ENCODE data around the gene TPRN.

Gene TPRN

GRCh38 chr9:137188086-137188489, 12.5 kb downstream of the TPRN start:
- no peaks in the 10 kb centered on the region for H3K27me3 ChIP-seq (ENCODE audit: insufficient read depth, low read length)
- H3K4me3 ChIP-seq (ENCODE audit: low read depth, low read length, poor library complexity, severe bottlenecking): peak overlapping the region; percentile 72
- no peak overlapping the region for H2AFZ ChIP-seq (ENCODE audit: low read length)
- peaks cover 30% of the 10 kb centered on the region for H3K4me1 ChIP-seq (ENCODE audit: insufficient read depth, low read length, severe bottlenecking)
- H3K9ac ChIP-seq (ENCODE audit: low read length): peak overlapping the region; percentile 69
- H3K9me3 ChIP-seq (ENCODE audit: low read length): no peaks in the 10 kb centered on the region
- H3K9me2 ChIP-seq (ENCODE audit: low read depth, low read length): no peaks in the 10 kb centered on the region
- H3F3A ChIP-seq (ENCODE audit: insufficient read depth, low read length): no peaks in the 10 kb centered on the region
- peaks cover 25% of the 10 kb centered on the region for H3K36me3 ChIP-seq (ENCODE audit: insufficient read depth, low read length)
- H3K27ac ChIP-seq (ENCODE audit: low read depth, low read length, poor library complexity, severe bottlenecking): no peak overlapping the region
- TF ChIP-seq EZH2 (IDR thresholded peaks at IDR 0.05; ENCODE audit: borderline replicate concordance, low read length): no peak
- TF ChIP-seq, protein P1, sequence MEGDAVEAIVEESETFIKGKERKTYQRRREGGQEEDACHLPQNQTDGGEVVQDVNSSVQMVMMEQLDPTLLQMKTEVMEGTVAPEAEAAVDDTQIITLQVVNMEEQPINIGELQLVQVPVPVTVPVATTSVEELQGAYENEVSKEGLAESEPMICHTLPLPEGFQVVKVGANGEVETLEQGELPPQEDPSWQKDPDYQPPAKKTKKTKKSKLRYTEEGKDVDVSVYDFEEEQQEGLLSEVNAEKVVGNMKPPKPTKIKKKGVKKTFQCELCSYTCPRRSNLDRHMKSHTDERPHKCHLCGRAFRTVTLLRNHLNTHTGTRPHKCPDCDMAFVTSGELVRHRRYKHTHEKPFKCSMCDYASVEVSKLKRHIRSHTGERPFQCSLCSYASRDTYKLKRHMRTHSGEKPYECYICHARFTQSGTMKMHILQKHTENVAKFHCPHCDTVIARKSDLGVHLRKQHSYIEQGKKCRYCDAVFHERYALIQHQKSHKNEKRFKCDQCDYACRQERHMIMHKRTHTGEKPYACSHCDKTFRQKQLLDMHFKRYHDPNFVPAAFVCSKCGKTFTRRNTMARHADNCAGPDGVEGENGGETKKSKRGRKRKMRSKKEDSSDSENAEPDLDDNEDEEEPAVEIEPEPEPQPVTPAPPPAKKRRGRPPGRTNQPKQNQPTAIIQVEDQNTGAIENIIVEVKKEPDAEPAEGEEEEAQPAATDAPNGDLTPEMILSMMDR (IDR thresholded peaks at IDR 0.05; ENCODE audit: low read length): no peak
- peaks cover 4% of the 10 kb centered on the region for H3K79me2 ChIP-seq (ENCODE audit: insufficient read depth, low read length)
- H3K4me2 ChIP-seq (ENCODE audit: low read length): peak overlapping the region; percentile 89
- H4K20me1 ChIP-seq (ENCODE audit: insufficient read depth, low read length): no peaks in the 10 kb centered on the region

DNA sequence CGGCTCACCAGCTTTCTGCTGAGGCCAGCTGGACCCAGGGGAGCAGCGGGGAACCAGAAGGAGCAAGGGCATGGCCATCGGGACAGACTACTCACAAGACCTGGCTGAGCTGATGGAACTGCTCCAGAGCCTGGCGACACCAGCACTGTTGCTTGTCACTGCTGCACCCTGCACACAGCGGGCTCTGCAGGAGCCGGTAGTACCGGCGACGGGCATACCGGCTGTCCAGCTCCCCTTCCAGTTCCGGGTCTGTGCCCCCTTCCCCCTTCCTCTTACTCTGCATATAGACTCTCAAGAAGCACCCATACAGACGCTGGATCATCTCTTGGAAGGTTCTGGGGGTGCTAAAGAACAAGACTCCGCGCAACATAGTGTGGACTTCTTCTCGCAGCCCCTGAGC, 13.2 kb downstream of the TPRN start:
- TF ChIP-seq EZH2 (IDR thresholded peaks at IDR 0.05; ENCODE audit: borderline replicate concordance, low read length): no peak
- TF ChIP-seq, protein P1 (IDR thresholded peaks at IDR 0.05; ENCODE audit: low read length): no peak
- Histone ChIP-seq H3F3A (ENCODE audit: insufficient read depth, low read length) (no peaks in the 10 kb centered on the region), H3K9ac (ENCODE audit: low read length) (peak overlapping the region; percentile 69), H3K27me3 (ENCODE audit: insufficient read depth, low read length) (no peaks in the 10 kb centered on the region), H3K36me3 (ENCODE audit: insufficient read depth, low read length) (peaks cover 32% of the 10 kb centered on the region), H3K4me3 (ENCODE audit: low read depth, low read length, poor library complexity, severe bottlenecking) (peak overlapping the region; percentile 72), H3K27ac (ENCODE audit: low read depth, low read length, poor library complexity, severe bottlenecking) (no peak overlapping the region), H3K79me2 (ENCODE audit: insufficient read depth, low read length) (peaks cover 4% of the 10 kb centered on the region), H2AFZ (ENCODE audit: low read length) (no peak overlapping the region), H3K9me3 (ENCODE audit: low read length) (no peaks in the 10 kb centered on the region), H3K9me2 (ENCODE audit: low read depth, low read length) (no peaks in the 10 kb centered on the region), H3K4me2 (ENCODE audit: low read length) (peak overlapping the region; percentile 89), H4K20me1 (ENCODE audit: insufficient read depth, low read length) (no peaks in the 10 kb centered on the region), H3K4me1 (ENCODE audit: insufficient read depth, low read length, severe bottlenecking) (peaks cover 30% of the 10 kb centered on the region)

- Histone ChIP-seq H3K4me2 (ENCODE audit: low read length) (peak overlapping the region; percentile 89; the same call in 1 of the 2 replicates), H3F3A (ENCODE audit: insufficient read depth, low read length) (no peaks in the 10 kb centered on the region), H3K36me3 (ENCODE audit: insufficient read depth, low read length) (peaks cover 37% of the 10 kb centered on the region), H3K4me3 (ENCODE audit: low read depth, low read length, poor library complexity, severe bottlenecking) (peak overlapping the region; percentile 72), H3K27me3 (ENCODE audit: insufficient read depth, low read length) (no peaks in the 10 kb centered on the region), H3K27ac (ENCODE audit: low read depth, low read length, poor library complexity, severe bottlenecking) (no peak overlapping the region), H3K9me3 (ENCODE audit: low read length) (no peaks in the 10 kb centered on the region), H4K20me1 (ENCODE audit: insufficient read depth, low read length) (no peaks in the 10 kb centered on the region), H3K79me2 (ENCODE audit: insufficient read depth, low read length) (peaks cover 4% of the 10 kb centered on the region), H3K9me2 (ENCODE audit: low read depth, low read length) (no peaks in the 10 kb centered on the region), H2AFZ (ENCODE audit: low read length) (no peak overlapping the region), H3K4me1 (ENCODE audit: insufficient read depth, low read length, severe bottlenecking) (peaks cover 30% of the 10 kb centered on the region), H3K9ac (ENCODE audit: low read length) (no peak overlapping the region)
- TF ChIP-seq EZH2 (IDR thresholded peaks at IDR 0.05; ENCODE audit: borderline replicate concordance, low read length): no peak
- TF ChIP-seq, protein P1 (IDR thresholded peaks at IDR 0.05; ENCODE audit: low read length): no peak
These were observed 14.2 kb downstream of the TPRN start for GRCh38 chr9:137186385-137186784.

Data from OCI-LY1 (cell line).